Mesothelial cell of epicardium (in vitro differentiated cells): ENCODE measurements around the gene THEM4. TPM values are rescaled to one million over a fixed set of nuclear protein-coding genes. Genes with fewer than 3 reads are reported as not detected.

Experiments used
- DNase-seq, 2 experiments: peaks; one replicate each; pipeline ENCODE4 v3.0.0; 2021; ENCODE audit warnings: low spot score in 2 of 2; ENCODE audit not compliant: unreplicated experiment in 2 of 2
- H3K27ac Mint-ChIP-seq: 2 replicates; pipeline ENCODE4 v1.8.0; 2021; ENCODE audit warnings: mixed read lengths
- H3K27me3 Mint-ChIP-seq: 2 replicates; pipeline ENCODE4 v1.8.0; 2021; ENCODE audit warnings: low read depth, mixed read lengths
- H3K36me3 Mint-ChIP-seq: 2 replicates; pipeline ENCODE4 v1.8.0; 2021; ENCODE audit warnings: mixed read lengths
- H3K4me1 Mint-ChIP-seq: 2 replicates; pipeline ENCODE4 v1.8.0; 2021; ENCODE audit warnings: mixed read lengths
- H3K4me3 Mint-ChIP-seq: 2 replicates; pipeline ENCODE4 v1.8.0; 2021; ENCODE audit warnings: mild to moderate bottlenecking, moderate library complexity, mixed read lengths
- H3K9me3 Mint-ChIP-seq: 2 replicates; pipeline ENCODE4 v1.8.0; 2021; ENCODE audit warnings: mixed read lengths
- total RNA-seq: library from RNA; stranded (reverse); gene quantifications from 3 replicates; pipeline ENCODE4 v1.2.1, GENCODE V29; 2021
- TF ChIP-seq, protein P1 (sequence below): fragments of 200-600 bp; sonication (generic); IDR thresholded peaks from one replicate; pipeline ENCODE4 v1.5.0; 2021; ENCODE audit warnings: antibody characterized with exemption; ENCODE audit not compliant: unreplicated experiment

Gene THEM4
- total RNA-seq, 1 donor from 2014 or later: 24.3 TPM

DNA sequence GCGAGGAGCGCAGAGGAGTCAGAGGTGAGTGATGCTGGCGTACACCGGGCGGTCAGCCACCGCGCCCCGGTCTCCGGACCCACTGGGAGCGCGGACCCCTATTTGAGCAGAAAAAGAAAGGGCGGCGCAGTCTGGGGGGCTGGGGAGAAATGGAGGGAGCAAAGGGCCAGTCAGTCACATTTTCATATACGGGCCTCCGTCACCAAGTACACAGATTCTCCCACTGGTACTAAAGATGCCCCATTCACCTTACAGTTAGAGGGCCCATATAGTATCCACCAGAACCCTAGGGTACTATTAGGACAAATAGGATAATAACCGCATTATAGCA lies 70.3 kb downstream of the THEM4 start:
- H3K36me3 Mint-ChIP-seq: no peaks in the 10 kb centered on the region
- H3K4me3 Mint-ChIP-seq: peak overlapping the region; percentile 74
- TF ChIP-seq, protein P1, sequence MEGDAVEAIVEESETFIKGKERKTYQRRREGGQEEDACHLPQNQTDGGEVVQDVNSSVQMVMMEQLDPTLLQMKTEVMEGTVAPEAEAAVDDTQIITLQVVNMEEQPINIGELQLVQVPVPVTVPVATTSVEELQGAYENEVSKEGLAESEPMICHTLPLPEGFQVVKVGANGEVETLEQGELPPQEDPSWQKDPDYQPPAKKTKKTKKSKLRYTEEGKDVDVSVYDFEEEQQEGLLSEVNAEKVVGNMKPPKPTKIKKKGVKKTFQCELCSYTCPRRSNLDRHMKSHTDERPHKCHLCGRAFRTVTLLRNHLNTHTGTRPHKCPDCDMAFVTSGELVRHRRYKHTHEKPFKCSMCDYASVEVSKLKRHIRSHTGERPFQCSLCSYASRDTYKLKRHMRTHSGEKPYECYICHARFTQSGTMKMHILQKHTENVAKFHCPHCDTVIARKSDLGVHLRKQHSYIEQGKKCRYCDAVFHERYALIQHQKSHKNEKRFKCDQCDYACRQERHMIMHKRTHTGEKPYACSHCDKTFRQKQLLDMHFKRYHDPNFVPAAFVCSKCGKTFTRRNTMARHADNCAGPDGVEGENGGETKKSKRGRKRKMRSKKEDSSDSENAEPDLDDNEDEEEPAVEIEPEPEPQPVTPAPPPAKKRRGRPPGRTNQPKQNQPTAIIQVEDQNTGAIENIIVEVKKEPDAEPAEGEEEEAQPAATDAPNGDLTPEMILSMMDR: no peak
- H3K9me3 Mint-ChIP-seq: no peaks in the 10 kb centered on the region
- H3K27me3 Mint-ChIP-seq: peaks cover 55% of the 10 kb centered on the region
- no peak overlapping the region for H3K27ac Mint-ChIP-seq
- peaks cover 32% of the 10 kb centered on the region for H3K4me1 Mint-ChIP-seq
- DNase-seq: no peak

DNA sequence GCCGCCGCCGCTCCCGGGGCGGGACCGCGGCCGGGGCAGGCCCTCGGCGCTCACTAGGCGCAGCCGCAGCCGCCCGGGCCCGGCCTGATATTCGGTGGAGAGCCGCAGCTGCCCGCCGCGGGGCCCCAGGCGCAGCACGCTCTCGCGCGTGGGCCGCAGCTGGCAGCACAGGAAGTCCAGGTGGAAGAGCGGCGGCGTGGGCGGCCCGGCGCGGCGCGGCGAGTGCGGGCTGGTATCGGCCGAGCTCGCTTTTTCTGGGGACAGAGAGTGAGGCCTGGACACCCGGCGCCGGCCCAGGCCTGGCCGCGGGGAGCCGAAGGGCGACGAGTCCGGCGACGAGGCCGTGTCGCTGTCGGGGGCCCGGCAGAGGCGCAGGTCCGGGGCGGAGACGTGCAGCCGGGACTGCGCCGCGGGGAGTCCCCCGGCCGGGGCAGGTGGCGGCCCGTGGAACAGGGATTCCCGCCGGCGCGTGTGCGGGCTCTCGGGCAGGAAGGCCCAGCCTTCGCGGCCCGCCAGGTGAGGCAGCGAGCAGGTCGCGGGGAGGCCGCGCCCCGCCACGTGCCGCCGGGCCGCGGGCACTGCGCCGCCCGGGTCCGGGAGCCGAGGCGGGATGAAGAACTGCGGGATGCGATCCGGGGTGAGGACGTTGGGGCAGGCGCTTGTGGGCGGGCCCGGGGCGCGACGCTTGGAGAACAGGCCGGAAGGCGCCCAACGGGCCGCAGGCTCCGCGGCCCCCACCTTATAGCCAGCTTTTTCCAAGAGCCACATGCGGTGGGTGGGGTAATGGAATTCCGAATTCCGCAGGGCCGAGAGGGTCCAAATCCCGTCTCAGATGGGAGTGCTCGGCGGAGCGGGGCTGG lies 70.9 kb downstream of the THEM4 start:
- Mint-ChIP-seq H3K36me3 (no peaks in the 10 kb centered on the region), H3K9me3 (no peaks in the 10 kb centered on the region), H3K4me3 (peak overlapping the region; percentile 74), H3K27ac (no peak overlapping the region), H3K4me1 (peaks cover 32% of the 10 kb centered on the region), H3K27me3 (peaks cover 55% of the 10 kb centered on the region)
- TF ChIP-seq, protein P1: no peak
- DNase-seq: no peak

GRCh38 chr1:151837884-151838221 lies 71.5 kb downstream of the THEM4 start:
- Mint-ChIP-seq H3K36me3 (no peaks in the 10 kb centered on the region), H3K9me3 (no peaks in the 10 kb centered on the region), H3K4me3 (peak overlapping the region; percentile 59), H3K27ac (peak overlapping the region; percentile 37), H3K4me1 (peaks cover 32% of the 10 kb centered on the region), H3K27me3 (peaks cover 55% of the 10 kb centered on the region)
- TF ChIP-seq, protein P1: no peak
- no peak for DNase-seq

GRCh38 chr1:151837197-151837596 lies 72.1 kb downstream of the THEM4 start:
- no peaks in the 10 kb centered on the region for H3K36me3 Mint-ChIP-seq
- peaks cover 55% of the 10 kb centered on the region for H3K27me3 Mint-ChIP-seq
- H3K9me3 Mint-ChIP-seq: no peaks in the 10 kb centered on the region
- H3K4me1 Mint-ChIP-seq: peaks cover 32% of the 10 kb centered on the region
- DNase-seq: no peak
- H3K4me3 Mint-ChIP-seq: peak overlapping the region; percentile 59
- TF ChIP-seq, protein P1: no peak
- H3K27ac Mint-ChIP-seq: no peak overlapping the region

- Mint-ChIP-seq H3K27me3 (peaks cover 43% of the 10 kb centered on the region), H3K4me3 (no peak overlapping the region), H3K27ac (no peak overlapping the region), H3K36me3 (no peaks in the 10 kb centered on the region), H3K9me3 (no peaks in the 10 kb centered on the region), H3K4me1 (peaks cover 29% of the 10 kb centered on the region)
- DNase-seq: no peak
- TF ChIP-seq, protein P1: no peak
Measured at GRCh38 chr1:151835596-151835995, 73.7 kb downstream of the THEM4 start.
